HG02852 (cell line): ENCODE measurements around the gene PRRC2A.
A peak's percentile ranks its signal among the peaks of the same experiment; 100 is the strongest.

Source experiments
- ATAC-seq: cut with Tn5 transposase; IDR thresholded peaks from one replicate; pipeline ENCODE4 v1.9.1; 2021; ENCODE audit warnings: mild to moderate bottlenecking, moderate library complexity; ENCODE audit not compliant: unreplicated experiment

Gene PRRC2A

DNA sequence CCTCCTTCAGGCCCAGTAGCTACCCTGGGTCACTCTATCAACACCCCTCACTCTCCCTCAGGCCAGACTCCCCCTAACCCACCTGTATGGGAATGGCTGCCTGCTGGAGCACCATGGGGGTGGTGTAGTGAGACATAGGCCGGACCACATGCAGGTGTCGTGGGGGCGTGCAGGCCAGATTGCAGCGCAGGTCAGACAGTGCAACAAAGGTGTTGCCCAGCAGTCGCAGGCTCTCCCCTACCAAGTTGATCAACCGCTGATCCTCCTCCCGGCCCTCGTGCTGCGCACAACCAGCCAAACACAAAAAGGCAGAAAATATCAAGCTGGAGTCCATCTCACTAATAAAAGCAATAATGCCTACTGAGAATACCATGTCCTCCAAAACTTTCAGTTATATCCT is 24.8 kb downstream of the PRRC2A start:
- no peak for ATAC-seq

DNA sequence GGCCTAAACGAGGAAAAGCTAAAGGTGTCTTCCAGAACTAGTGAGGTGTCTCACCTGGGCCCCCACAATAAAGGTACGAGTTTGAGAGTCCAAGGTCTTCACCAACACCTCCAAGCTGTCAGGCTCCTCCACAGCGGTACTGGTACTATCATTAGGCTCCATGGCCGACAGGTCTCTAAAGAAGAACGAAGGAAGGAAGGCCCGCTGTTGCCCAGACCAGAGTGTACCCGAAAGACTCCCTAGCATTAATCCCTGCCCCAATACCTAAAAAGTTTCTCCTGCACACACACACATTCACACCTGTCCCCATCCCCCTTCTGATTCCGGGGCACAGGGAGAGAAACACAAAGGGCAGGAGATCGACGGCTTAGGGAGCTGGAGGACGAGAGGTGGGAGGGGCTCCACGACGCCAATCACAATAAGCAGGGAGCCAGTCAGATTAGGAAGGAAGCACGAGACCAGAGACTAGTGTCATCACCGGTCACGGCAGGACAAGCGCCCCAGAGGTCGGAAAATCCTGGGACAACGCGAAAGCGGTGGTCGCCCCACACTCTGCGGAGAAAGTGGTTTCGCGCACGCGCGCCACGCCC is 31.2 kb downstream of the PRRC2A start:
- ATAC-seq, result peak; percentile 24

DNA sequence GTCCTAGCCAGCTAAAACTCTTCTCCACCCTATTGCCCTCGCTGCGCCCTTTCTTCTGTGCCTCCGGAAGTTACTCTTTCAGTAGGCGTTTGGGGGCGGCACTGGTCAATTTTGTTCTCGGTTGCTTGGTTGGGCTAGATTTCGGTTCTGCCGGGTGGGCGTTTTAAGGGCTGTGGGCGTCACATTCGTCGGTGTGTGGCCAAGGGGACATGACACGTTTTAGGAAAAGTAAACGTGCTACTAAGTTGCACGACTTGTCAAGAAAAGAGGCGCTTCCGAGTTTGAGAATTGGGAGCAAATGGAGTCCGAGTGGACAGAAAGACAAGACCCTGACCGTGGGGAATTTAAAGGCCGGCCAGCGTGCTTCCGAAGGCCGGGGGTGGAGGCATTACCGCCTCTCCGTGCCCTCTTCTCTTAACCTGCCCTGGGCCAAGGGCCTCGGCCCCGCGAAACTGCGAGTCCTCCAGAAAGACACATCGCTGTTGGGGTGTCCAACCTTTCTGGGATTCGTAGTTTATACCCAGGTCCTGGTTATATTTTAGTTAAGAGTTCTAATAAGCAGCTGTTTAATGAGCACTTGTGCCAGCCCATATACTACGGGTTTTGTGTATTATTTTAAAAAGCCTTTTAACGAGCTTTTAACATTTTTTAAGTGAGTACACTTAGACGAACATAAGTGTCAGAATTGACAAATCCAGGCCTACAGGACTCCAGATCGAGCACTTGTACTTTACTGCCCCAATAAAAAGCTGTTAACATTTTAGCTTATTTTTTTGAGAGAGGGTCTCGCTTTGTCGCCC is 32.6 kb downstream of the PRRC2A start:
- ATAC-seq, result peak; percentile 47

DNA sequence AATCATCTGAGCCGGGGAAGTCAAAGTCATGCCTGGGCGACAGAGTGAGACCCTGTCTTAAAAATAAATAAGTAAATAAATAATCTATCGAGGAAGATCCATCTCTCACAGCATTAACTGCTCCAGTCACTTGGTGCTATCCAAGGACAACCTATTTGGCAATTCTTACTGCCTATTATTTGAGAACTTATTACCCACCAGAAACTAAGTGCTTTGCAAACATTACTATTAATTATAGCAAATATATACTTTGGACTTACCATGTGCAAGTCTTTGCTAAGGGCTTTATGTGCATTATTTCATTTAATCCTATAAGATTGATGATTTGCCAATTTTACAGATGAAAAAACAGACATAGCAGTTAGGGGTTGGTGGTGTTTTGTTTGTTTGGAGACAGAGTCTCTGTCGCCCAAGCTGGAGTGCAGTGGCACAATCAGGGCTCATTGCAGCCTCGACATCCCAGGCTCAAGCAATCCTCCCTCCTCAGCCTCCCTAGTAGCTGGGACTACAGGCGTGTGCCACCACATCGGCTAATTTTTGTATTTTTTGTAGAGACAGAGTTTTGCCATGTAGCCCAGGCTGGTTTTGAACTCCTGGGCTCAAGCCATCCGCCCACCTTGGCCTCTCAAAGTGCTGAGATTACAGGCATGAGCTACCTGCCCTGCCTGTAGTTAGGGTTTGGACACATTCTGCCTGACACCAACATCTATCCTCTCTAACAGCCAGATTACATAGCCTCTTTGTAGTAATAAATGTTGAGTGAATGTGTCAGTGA is 34.2 kb downstream of the PRRC2A start:
- no peak for ATAC-seq

DNA sequence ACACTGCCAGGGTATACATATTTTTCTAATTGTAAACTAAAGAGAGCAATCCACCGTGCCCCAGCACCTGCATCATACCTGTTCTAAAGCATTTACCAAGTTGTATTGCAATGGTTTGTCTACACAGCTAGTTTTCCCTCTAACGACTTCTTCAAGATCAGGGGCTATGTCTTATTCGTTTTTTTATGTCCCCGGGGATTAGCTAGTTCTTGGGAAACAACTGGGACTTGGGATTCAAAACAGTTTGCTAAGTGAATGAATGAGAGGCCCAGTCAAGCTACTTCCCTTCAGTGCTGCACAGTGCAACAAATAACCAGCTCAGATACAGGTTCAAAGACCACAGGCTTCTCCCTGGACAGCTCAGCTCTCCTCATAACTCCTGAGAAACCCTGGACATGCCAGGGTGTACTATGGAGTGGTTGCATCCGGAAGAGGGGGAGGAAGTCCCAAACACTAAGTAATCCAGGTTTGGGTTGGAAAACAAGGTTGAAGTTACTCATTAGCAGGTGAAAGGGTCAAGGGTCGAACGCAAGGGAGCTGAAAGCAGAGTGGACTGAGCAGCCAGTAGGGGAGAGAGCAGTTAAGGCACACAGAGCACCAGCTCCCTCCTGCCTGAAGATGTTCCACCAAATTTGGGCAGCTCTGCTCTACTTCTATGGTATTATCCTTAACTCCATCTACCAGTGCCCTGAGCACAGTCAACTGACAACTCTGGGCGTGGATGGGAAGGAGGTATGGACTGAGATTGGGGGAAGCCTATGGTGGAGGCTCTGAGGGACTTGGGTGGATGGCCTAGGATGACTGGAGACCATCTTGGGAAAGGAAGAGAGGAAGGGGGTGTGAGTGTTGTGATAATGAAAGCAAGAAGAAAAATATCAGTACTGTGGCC is 35.1 kb downstream of the PRRC2A start, which contains the start of gene APOM:
APOM (plus strand) TSS at position 546 of the 889 bp plus-strand sequence; CDS start at position 619, 73 bp downstream.
- no peak for ATAC-seq

DNA sequence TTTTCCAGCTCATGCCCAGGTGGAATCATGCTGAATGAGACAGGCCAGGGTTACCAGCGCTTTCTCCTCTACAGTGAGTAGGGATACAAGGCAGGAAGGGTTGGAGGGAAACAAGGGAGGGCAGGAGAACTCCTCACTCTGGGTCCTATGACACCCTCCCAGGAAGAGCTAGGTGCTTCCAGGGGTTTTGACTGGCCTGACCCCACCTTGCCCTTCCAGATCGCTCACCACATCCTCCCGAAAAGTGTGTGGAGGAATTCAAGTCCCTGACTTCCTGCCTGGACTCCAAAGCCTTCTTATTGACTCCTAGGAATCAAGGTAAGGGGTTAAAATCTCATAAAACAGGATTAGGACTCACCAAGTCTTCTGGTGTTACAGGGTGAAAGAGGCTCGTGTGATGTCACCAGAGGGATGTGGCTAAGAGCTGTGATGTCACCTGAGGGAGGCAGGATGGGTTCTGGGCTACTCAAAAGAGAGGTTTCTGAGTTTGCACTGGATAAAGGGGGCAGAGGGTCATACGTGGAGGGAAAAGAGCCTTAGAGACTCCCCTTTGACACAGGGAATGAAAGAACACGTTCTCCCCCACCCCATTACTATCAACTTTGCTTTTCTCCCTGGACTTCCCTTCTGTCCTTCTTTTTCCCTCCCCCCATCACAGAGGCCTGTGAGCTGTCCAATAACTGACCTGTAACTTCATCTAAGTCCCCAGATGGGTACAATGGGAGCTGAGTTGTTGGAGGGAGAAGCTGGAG is 37.1 kb downstream of the PRRC2A start:
- no peak for ATAC-seq

DNA sequence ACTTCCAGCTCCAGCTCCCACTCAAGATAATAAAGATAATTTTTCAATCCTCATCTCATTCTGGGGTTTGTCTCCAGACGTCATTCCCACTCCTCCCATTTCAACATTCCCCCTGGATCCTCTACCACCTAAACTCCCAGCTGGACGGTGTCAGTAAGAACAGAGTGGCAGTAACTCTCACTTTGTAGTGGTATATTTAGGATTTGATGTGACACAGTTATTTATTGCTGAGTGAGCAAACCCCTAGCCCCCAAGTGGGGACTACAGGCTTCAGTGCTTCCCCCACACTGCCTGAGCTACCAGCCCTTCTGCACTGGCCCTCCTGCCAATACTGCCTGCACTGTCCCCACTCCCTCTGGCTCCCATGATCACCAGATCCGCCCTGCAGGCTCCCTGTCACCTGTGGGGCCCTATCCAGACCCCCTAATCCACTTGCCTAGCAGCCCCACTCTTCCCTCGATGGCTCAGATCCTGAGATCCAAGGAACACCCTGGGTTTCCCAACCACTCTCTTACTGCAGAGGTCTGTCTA is 37.7 kb downstream of the PRRC2A start:
- ATAC-seq, result no peak

DNA sequence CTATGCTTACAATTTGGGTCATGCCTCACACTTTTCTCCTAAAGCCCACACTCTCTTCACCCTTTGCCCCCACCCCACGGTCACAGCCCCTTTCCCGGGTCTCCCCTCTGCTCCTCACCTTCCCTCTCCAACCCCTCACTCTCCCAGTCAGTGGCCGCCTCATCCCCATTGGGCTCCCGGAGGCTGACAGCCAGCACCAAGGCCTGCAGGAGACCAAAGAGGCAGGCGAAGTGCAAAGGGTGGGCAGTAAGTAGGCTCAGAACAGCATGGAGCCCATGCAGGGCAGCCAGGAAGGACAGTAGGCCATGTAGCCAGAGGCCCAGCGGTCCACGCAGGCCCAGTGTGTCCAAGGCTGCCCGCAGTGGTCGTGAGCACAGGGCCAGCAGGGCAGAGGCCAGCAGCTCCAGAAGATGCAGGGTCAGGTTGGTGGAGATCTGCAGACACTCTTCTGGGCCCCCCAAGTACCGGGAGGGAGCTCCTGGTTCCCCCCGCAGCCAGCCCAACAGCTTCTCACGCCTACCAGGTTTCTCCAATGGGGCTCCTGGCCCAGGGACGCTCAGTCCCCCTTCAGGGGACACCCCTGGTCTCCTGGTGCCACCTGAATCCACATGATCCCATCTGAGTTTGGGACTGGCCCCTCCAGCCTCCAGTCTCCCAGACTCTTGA is 38.6 kb downstream of the PRRC2A start:
- ATAC-seq, result no peak

DNA sequence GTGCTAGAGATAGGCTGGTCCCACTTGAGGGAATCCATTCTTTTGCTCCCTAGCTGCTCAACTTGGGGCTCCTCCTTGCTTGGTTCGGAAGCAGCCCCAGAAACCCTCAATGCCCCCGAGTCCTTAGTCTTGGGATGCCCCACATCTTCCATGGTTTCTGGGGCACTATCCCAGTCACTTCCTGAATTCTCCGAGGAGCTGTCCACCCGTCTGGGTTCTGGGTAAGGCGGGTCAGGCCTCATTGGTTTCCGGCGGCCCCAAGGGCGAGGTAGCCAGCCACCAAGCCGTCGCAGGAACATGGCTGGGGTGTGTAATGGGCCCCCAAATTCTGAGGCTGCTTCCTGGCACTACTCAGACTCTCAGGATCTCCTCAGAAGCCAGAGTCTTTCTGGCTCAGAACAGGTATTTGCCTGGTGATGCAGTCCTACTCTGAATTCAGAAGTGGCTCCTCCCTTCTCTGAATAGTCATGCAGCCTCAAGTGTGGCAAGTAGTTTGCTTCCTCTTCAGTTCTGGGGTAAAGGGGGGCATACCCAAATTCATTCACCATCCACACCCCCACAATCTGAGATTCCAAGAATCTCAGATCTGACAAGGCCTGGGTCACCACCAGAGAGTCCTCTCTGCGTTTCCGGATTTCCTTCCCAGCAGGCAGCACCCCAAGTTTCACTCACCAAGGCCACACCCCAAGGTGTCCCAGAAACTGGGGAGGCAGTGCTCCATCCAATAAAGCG is 39.3 kb downstream of the PRRC2A start:
- no peak for ATAC-seq

DNA sequence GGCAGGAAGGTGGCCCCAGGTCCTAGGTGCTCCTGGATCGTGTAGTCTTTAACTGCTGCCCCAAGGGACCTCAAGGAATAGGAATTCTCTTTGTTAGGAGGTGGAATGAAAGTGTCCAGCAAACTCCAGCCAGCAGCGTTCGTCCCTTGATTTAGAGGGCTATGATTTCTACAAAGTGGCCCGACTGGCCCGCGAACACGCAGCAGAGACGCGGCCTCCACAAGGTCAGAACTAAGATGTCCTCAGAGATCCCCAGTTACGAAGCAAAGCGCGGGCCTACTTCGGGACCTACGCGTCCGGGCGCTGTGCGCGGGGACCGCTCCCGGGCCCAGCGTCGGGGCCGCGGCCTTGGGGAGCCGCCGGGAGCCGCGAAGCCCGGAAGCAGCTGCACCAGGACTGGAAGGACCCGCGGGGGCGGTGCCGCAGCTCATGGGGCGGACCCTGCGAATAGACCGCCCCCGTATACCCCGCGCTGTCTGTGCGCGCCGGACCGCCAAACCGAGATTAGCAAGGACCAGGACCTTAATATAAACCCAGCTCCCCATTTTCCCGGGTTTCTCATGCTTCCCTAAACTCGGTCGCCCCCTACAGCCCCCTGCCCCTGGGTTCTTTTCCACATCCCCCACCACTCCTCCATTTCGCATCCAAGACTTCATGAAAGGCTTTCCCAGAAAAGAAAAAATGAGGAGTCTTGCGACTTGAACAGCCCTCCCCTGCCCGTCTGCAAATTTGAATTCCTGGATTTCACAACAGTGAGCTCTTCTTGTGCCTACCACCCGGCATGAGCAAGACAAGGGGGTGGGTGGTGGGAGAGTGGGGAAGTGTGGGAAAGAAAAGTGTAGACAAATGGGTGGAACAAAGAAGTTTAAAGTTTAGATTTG is 40.1 kb downstream of the PRRC2A start, which contains the start of gene C6orf47:
C6orf47 (minus strand) TSS at position 398 of the 881 bp plus-strand sequence. CDS start 831 bp downstream, outside the sequence.
- no peak for ATAC-seq

DNA sequence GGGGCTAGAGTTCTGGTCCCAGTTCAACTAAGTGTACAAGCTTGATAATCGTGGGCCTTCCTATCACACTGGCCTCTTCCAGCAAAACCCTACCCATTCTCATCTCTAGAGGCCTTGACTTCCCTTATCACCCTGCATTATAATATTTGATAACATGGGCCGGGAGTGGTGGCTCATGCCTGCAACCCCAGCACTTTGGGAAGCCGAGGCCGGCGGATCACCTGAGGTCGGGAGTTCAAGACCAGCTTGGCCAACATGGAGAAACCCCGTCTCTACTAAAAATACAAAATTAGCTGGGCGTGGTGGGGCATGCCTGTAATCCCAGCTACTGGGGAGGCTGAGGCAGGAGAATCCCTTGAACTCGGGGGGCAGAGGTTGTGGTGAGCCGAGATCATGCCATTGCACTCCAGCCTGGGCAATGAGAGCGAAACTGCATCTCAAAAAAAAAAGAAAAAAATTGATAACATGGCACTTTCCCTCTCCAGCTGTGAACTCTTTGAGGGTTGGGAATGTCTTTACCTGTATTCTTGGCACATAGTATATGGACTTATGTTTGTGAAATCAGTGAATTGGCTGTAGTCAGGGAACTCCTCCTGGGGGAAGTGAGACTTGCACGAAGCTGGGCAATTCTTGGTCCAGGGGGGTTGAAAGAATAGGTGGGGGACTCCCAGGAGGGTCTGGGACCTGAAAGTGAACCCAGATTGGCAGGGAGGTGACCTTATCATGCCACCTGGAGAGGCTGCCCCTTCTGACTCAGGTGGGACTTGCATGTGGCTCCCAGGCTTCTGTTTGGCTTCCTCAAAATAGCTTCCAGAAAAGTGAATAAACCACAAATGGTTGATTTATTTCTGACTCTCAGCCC is 41.0 kb downstream of the PRRC2A start:
- no peak for ATAC-seq

DNA sequence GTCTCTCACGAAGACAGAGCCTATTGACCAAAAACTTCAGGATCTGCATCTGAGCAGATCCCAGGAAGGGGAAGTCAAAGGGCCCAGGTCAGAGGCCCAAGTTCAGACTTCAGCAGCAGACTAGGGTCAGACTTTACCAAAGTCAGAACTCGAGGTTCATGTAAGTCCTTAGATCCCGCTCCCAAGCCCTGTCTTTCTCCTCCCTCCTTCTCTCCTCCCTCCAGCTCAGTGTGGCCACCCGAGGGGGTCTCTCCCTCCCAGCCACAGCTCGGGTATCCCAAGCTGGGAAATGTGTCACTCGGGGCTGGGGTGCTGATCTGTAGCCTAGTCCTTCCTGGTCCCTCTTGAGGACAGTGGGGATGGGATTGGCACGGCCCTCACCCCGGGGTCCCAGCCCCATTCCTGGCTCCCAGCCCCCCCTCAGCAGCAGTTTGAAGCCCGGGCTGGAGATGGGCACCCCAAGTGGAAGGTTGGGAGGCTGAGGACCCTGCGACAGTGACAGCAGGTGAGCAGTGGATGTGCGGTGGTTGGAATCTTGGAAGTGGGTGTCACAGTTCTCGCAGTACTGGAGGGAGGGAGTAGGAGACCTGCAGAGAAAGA is 41.7 kb downstream of the PRRC2A start:
- ATAC-seq, result no peak

DNA sequence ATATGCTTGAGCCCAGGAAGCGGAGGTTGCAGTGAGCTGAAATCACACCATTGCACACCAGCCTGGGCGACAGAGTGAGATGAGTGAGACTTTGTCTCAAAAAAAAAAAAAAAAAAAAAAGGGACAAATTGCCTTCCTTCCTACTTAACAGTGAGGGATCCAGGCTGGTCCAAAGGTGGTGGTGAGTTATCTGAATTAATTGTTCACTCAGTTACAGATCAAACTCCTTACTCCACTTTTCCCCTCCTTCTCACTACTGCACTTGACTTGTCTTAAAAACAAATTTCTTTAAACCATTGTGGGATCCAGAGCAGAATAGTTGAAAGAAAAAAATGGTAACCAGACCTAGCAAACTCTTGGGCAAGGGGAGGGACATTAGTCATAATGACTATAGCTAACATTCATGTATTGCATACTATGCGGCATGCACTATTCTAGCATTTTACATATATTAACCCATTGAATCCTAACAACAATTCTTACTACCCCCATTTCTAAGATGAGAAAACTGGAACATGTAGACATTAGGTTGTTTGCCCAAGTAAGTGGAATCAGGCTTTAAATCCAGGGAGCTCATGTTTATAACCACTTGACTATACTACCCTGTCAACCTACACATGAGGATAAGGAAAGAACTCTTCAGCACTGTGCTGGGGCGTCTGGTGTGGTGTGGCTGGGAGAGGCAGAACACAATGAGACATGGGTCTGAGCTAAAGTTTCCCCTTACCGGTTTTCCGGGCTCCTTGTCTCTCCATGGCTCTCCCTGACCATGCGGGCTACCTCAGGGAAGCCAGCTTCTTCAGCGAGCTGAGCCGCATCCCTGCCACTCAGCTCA is 42.8 kb downstream of the PRRC2A start:
- ATAC-seq, result no peak

DNA sequence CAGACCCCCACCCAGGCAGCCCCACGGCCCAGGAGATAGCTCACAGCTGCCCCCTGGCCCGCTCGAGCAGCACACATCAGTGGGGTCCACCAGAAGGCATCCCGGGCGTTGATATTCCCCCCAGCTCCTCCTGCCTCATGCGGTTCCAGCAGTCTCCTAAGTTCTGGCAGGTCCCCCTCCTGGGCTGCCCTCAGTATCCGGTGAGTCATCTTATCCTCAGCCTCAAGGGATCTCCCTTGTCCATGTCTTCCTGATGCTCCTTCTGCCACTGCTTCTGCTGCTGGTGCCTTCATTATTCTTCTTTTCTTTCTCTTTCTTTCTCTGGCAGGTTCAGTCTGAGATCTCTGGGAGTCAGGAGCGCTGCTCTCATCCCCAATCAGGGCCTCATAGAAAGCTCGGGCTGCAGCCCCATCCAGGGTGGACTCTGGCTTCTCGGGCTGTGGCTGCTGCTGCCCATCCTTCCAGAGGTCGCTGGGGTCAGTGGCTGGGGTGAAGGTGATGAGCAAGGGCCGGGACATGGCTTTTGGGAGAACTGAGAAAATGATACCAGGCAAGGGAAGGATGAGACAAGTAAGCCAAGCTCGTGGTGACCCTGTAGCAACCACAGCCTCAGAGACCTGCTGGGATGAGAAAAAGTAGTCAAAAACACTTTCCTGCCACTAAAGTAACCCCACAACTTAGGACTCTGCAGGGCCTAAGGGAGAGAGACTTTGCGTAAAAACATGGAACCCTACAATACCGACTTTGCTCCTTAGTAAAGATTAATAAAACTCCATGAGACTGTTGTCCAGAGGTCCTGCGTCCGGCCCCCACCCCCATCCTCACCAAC is 43.7 kb downstream of the PRRC2A start:
- no peak for ATAC-seq
